SH-SY5Y (cell line): ENCODE results near the gene CENPW.

Experiments
- GATA2 ChIP-seq: IDR thresholded peaks from 2 replicates; pipeline ENCODE4 v1.6.1; 2011; ENCODE audit warnings: mild to moderate bottlenecking, low read depth, low read length
- GATA3 ChIP-seq: IDR thresholded peaks from 2 replicates; pipeline ENCODE4 v1.6.1; 2011; ENCODE audit warnings: low read depth, mild to moderate bottlenecking, low read length, moderate library complexity

- no peak for TF ChIP-seq GATA3
- TF ChIP-seq GATA2 = no peak
Observed at GRCh38 chr6:126377594-126378153, 37.8 kb downstream of the CENPW start.
